Fibroblast of mammary gland (primary cell): ENCODE results near the gene CADM3.

Experiments used
- DNase-seq: peaks from one replicate; pipeline ENCODE4 v3.0.0-alpha.2; 2010; ENCODE audit warnings: low read depth
- H3K4me3 ChIP-seq: 2 replicates; pipeline ENCODE4 v1.5.1; 2011; ENCODE audit warnings: low read depth, mild to moderate bottlenecking, low read length, moderate library complexity; ENCODE audit not compliant: control insufficient read depth
- TF ChIP-seq, protein P1 (sequence below): conservative IDR thresholded peaks from 2 replicates; pipeline ENCODE4 v1.5.1; 2011; ENCODE audit warnings: low read depth, low read length, inconsistent platforms; ENCODE audit not compliant: control insufficient read depth, insufficient read depth

The CADM3 gene

DNA sequence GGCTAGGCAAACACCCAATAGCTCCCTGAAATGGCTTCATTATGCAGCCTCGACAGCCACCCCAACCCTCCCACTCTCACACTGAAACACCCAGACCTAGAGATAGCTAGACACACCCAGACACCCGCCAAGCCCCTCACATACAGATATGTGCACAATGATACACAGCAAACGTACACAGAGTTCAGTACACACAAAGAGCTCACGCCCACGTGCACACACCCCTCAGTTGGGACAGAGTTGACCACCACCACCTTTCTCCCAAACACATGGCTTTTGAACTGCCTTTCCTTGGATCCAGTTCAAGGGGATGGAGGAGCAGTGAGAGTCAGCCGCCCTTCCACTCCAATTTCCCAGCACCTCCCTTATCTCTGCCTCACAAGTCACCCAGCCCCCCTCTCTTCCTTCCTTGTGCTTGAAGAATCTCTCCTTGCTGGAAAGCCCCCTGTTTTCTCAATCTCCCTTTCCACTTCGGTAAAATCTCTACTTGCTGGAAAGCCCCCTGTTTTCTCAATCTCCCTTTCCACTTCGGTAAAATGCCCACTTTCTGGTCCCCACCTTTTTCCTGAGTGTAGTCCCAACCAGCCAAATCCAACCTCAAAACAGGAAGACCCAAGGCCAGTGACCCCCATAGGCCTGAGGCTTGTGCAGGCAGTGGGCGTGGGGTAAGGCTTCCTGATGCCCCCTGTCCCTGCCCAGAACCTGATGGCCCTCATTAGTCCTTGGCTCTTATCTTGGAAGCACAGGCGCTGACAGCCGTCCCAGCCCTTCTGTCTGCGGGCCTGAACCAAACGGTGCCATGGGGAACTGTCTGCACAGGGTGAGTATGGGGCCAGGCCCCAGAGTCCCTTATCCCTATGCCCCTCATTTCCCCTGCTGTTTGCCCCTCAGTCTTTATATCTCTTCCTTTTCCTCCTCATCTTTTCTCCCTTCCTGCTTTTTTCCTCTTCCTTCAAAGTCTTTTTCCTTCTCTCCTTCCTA lies 33.0 kb downstream of the CADM3 start, which contains the start of gene ACKR1:
TSS of gene ACKR1 (plus strand) at position 715 of the 981 bp plus-strand sequence. CDS start at position 800, 85 bp downstream.
- DNase-seq = no peak
- TF ChIP-seq, protein P1, sequence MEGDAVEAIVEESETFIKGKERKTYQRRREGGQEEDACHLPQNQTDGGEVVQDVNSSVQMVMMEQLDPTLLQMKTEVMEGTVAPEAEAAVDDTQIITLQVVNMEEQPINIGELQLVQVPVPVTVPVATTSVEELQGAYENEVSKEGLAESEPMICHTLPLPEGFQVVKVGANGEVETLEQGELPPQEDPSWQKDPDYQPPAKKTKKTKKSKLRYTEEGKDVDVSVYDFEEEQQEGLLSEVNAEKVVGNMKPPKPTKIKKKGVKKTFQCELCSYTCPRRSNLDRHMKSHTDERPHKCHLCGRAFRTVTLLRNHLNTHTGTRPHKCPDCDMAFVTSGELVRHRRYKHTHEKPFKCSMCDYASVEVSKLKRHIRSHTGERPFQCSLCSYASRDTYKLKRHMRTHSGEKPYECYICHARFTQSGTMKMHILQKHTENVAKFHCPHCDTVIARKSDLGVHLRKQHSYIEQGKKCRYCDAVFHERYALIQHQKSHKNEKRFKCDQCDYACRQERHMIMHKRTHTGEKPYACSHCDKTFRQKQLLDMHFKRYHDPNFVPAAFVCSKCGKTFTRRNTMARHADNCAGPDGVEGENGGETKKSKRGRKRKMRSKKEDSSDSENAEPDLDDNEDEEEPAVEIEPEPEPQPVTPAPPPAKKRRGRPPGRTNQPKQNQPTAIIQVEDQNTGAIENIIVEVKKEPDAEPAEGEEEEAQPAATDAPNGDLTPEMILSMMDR = no peak
- H3K4me3 ChIP-seq = no peak within 1 kb of the TSS

DNA sequence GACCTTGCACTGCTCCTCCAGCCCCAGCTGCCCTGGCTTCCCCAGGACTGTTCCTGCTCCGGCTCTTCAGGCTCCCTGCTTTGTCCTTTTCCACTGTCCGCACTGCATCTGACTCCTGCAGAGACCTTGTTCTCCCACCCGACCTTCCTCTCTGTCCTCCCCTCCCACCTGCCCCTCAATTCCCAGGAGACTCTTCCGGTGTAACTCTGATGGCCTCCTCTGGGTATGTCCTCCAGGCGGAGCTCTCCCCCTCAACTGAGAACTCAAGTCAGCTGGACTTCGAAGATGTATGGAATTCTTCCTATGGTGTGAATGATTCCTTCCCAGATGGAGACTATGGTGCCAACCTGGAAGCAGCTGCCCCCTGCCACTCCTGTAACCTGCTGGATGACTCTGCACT lies 33.8 kb downstream of the CADM3 start:
- no peak overlapping the region for H3K4me3 ChIP-seq
- TF ChIP-seq, protein P1 = no peak
- no peak for DNase-seq

DNA sequence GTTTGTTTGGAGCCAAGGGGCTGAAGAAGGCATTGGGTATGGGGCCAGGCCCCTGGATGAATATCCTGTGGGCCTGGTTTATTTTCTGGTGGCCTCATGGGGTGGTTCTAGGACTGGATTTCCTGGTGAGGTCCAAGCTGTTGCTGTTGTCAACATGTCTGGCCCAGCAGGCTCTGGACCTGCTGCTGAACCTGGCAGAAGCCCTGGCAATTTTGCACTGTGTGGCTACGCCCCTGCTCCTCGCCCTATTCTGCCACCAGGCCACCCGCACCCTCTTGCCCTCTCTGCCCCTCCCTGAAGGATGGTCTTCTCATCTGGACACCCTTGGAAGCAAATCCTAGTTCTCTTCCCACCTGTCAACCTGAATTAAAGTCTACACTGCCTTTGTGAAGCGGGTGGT lies 34.7 kb downstream of the CADM3 start:
- DNase-seq = no peak
- TF ChIP-seq, protein P1 = no peak
- H3K4me3 ChIP-seq = no peak overlapping the region

DNA sequence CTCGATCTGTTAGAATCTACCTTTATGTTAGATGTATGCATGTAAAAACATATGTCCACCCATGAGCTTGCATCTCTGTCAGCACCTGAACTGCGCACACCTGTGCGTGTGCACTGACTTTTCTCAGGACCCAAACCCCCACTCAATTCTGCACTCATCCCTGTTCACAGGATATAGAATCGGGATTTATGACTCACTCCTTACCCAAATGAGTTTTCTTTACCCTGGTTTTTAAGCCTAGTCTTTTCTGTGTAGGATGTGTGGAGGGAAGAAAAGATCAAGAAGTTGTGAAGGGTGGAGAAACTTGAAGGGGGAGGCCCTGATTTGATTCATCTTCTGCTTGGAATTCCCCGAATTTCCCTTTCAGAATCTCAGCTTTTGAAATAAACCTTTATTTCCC lies 35.7 kb downstream of the CADM3 start:
- DNase-seq = no peak
- TF ChIP-seq, protein P1 = no peak
- H3K4me3 ChIP-seq = no peak overlapping the region

DNA sequence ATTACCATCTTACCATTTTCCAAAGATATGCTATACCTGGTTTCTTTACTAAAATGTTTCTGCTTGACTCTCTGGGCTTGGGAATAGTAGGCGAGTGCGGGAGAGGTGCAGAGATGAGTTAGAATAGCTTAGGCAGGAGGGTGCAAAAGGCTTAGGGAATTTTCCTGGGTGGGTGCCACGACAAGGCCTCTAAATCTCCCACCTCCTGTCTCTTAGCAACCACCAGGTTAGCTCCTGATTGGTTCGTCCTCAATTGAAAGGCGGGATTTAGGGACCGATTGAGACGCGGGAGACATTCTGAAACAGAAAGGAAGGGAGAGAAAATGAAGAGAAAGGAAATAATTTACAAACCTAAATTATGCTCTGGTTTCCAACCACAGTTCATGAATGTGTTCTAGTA lies 36.4 kb downstream of the CADM3 start:
- TF ChIP-seq, protein P1 = no peak
- no peak for DNase-seq
- H3K4me3 ChIP-seq = no peak overlapping the region

DNA sequence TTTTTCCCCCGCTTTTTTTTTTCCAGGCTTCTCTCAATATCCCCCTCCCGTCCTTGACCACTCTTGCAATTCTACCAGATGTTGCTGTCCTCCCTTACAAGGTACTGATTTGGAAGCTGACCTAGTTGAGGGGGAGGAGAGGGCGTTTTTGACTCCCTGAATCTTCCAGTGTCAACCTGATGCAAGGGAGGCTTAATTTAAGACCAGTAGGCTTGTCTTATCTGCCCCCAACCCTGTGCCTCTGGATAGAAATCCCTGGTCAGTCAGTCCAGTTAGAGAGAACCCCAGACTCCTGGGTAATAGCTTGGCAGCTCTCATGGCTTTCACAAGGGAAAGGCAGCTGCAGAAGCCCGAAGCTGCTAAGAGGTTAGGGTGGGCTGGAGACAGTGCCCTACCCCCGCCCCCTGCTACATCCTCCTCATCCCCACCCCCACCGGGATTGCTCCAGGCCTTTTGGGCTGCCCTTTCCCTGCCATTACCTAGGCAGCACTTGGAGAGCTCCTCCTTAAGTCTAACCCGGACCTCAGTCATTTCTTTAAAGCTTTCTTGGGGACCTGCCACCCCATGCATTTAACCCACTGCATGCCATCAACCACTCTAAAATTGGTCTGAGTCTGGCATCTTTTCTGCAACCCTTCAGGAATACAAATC lies 36.9 kb downstream of the CADM3 start:
- TF ChIP-seq, protein P1 = no peak
- no peak overlapping the region for H3K4me3 ChIP-seq
- DNase-seq = no peak
